ENCODE data around the gene ABHD13. TPM values are rescaled to one million over a fixed set of nuclear protein-coding genes. Genes with fewer than 3 reads are reported as not detected.

ABHD13 gene
- polyA plus RNA-seq, 1 experiment = 2.7 TPM

- DNase-seq (ENCODE audit: low read depth) = no peak
- no peaks in the 10 kb centered on the region for H3K36me3 ChIP-seq (ENCODE audit: control insufficient read depth, insufficient read depth, low read length)
- no peak overlapping the region for H3K4me3 ChIP-seq (ENCODE audit: low read depth, low read length)
- no peak for TF ChIP-seq CTCF (IDR thresholded peaks at IDR 0.05; ENCODE audit: insufficient read depth, low read depth, low read length)
- ChIA-PET CTCF (no interaction called here), POLR2A (no interaction called here)
- H3K27me3 ChIP-seq (ENCODE audit: control insufficient read depth, insufficient read depth, low read length) = no peaks in the 10 kb centered on the region
Measured at GRCh38 chr13:108185223-108185622, 33.0 kb upstream of the ABHD13 start.

- TF ChIP-seq CTCF (IDR thresholded peaks at IDR 0.05; ENCODE audit: insufficient read depth, low read depth, low read length) = no peak
- no peak for DNase-seq (ENCODE audit: low read depth)
- Histone ChIP-seq H3K36me3 (ENCODE audit: control insufficient read depth, insufficient read depth, low read length) (no peaks in the 10 kb centered on the region), H3K27me3 (ENCODE audit: control insufficient read depth, insufficient read depth, low read length) (no peaks in the 10 kb centered on the region), H3K4me3 (ENCODE audit: low read depth, low read length) (no peak overlapping the region)
- POLR2A ChIA-PET = no interaction called here
- CTCF ChIA-PET = no interaction called here
Measured at GRCh38 chr13:108188260-108188659, 29.9 kb upstream of the ABHD13 start.

- no peak for TF ChIP-seq CTCF (IDR thresholded peaks at IDR 0.05; ENCODE audit: insufficient read depth, low read depth, low read length)
- POLR2A ChIA-PET = no interaction called here
- Histone ChIP-seq H3K4me3 (ENCODE audit: low read depth, low read length) (no peak overlapping the region), H3K27me3 (ENCODE audit: control insufficient read depth, insufficient read depth, low read length) (no peaks in the 10 kb centered on the region), H3K36me3 (ENCODE audit: control insufficient read depth, insufficient read depth, low read length) (no peaks in the 10 kb centered on the region)
- no peak for DNase-seq (ENCODE audit: low read depth)
- CTCF ChIA-PET = no interaction called here
Measured at GRCh38 chr13:108190897-108191296, 27.3 kb upstream of the ABHD13 start.

- POLR2A ChIA-PET = no interaction called here
- no peaks in the 10 kb centered on the region for H3K36me3 ChIP-seq (ENCODE audit: control insufficient read depth, insufficient read depth, low read length)
- no peak for DNase-seq (ENCODE audit: low read depth)
- no peak overlapping the region for H3K4me3 ChIP-seq (ENCODE audit: low read depth, low read length)
- no peak for TF ChIP-seq CTCF (IDR thresholded peaks at IDR 0.05; ENCODE audit: insufficient read depth, low read depth, low read length)
- H3K27me3 ChIP-seq (ENCODE audit: control insufficient read depth, insufficient read depth, low read length) = no peaks in the 10 kb centered on the region
- CTCF ChIA-PET = interaction anchor here (1.8 kb wide), 1 partner anchor 38 kb away, joined by 7 read pairs; no protein-coding TSS in a partner anchor
Measured at GRCh38 chr13:108193806-108194205, 24.4 kb upstream of the ABHD13 start.

- no peak overlapping the region for H3K4me3 ChIP-seq (ENCODE audit: low read depth, low read length)
- CTCF ChIA-PET = no interaction called here
- TF ChIP-seq CTCF (IDR thresholded peaks at IDR 0.05; ENCODE audit: insufficient read depth, low read depth, low read length) = no peak
- POLR2A ChIA-PET = no interaction called here
- no peaks in the 10 kb centered on the region for H3K36me3 ChIP-seq (ENCODE audit: control insufficient read depth, insufficient read depth, low read length)
- no peaks in the 10 kb centered on the region for H3K27me3 ChIP-seq (ENCODE audit: control insufficient read depth, insufficient read depth, low read length)
- no peak for DNase-seq (ENCODE audit: low read depth)
Measured at GRCh38 chr13:108194435-108194936, 23.7 kb upstream of the ABHD13 start.
